ENCODE data around the gene TSHZ1.

The TSHZ1 gene

DNA sequence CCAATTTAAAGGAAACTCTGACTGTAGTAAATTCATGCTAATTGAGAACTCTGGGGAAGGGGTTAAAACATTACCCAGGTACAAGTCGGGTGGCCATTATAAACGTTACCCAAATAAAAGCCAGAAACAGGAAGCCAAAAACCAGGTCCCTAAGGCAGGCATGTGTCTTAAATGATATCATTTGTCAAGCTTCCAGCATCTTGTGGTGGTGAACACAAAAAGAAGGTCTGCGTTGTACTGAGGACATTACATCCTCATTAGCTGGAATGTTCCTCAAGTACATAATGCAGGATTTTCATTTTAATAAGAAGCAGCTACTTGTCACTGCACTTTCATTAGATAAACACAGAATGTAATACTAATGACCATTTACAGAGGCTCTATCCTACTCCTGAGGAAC, 12.6 kb upstream of the TSHZ1 start:
- Histone ChIP-seq H3K36me3 (ENCODE audit: insufficient read depth, low read length) (no peaks in the 10 kb centered on the region), H3K4me1 (ENCODE audit: insufficient read depth, low read length, severe bottlenecking) (no peaks in the 10 kb centered on the region), H3K4me2 (ENCODE audit: low read length) (no peak overlapping the region), H3K79me2 (ENCODE audit: insufficient read depth, low read length) (no peaks in the 10 kb centered on the region), H4K20me1 (ENCODE audit: insufficient read depth, low read length) (no peaks in the 10 kb centered on the region), H2AFZ (ENCODE audit: low read length) (no peak overlapping the region), H3K4me3 (ENCODE audit: low read depth, low read length, poor library complexity, severe bottlenecking) (no peak overlapping the region), H3K9ac (ENCODE audit: low read length) (no peak overlapping the region), H3K9me2 (ENCODE audit: low read depth, low read length) (no peaks in the 10 kb centered on the region), H3K27me3 (ENCODE audit: insufficient read depth, low read length) (no peaks in the 10 kb centered on the region), H3K9me3 (ENCODE audit: low read length) (no peaks in the 10 kb centered on the region), H3K27ac (ENCODE audit: low read depth, low read length, poor library complexity, severe bottlenecking) (no peak overlapping the region), H3F3A (ENCODE audit: insufficient read depth, low read length) (no peaks in the 10 kb centered on the region)
- TF ChIP-seq EZH2 (IDR thresholded peaks at IDR 0.05; ENCODE audit: borderline replicate concordance, low read length): no peak
- TF ChIP-seq, protein P1, sequence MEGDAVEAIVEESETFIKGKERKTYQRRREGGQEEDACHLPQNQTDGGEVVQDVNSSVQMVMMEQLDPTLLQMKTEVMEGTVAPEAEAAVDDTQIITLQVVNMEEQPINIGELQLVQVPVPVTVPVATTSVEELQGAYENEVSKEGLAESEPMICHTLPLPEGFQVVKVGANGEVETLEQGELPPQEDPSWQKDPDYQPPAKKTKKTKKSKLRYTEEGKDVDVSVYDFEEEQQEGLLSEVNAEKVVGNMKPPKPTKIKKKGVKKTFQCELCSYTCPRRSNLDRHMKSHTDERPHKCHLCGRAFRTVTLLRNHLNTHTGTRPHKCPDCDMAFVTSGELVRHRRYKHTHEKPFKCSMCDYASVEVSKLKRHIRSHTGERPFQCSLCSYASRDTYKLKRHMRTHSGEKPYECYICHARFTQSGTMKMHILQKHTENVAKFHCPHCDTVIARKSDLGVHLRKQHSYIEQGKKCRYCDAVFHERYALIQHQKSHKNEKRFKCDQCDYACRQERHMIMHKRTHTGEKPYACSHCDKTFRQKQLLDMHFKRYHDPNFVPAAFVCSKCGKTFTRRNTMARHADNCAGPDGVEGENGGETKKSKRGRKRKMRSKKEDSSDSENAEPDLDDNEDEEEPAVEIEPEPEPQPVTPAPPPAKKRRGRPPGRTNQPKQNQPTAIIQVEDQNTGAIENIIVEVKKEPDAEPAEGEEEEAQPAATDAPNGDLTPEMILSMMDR (IDR thresholded peaks at IDR 0.05; ENCODE audit: low read length): no peak

- H3K4me1 ChIP-seq (ENCODE audit: insufficient read depth, low read length, severe bottlenecking): no peaks in the 10 kb centered on the region
- H3K79me2 ChIP-seq (ENCODE audit: insufficient read depth, low read length): no peaks in the 10 kb centered on the region
- no peaks in the 10 kb centered on the region for H3F3A ChIP-seq (ENCODE audit: insufficient read depth, low read length)
- no peak overlapping the region for H3K4me2 ChIP-seq (ENCODE audit: low read length)
- no peaks in the 10 kb centered on the region for H3K27me3 ChIP-seq (ENCODE audit: insufficient read depth, low read length)
- H3K4me3 ChIP-seq (ENCODE audit: low read depth, low read length, poor library complexity, severe bottlenecking): no peak overlapping the region
- no peaks in the 10 kb centered on the region for H4K20me1 ChIP-seq (ENCODE audit: insufficient read depth, low read length)
- no peak overlapping the region for H3K9ac ChIP-seq (ENCODE audit: low read length)
- no peaks in the 10 kb centered on the region for H3K9me3 ChIP-seq (ENCODE audit: low read length)
- no peaks in the 10 kb centered on the region for H3K9me2 ChIP-seq (ENCODE audit: low read depth, low read length)
- no peaks in the 10 kb centered on the region for H3K36me3 ChIP-seq (ENCODE audit: insufficient read depth, low read length)
- no peak overlapping the region for H2AFZ ChIP-seq (ENCODE audit: low read length)
- no peak for TF ChIP-seq EZH2 (IDR thresholded peaks at IDR 0.05; ENCODE audit: borderline replicate concordance, low read length)
- TF ChIP-seq, protein P1 (IDR thresholded peaks at IDR 0.05; ENCODE audit: low read length): no peak
- H3K27ac ChIP-seq (ENCODE audit: low read depth, low read length, poor library complexity, severe bottlenecking): no peak overlapping the region
Measured at GRCh38 chr18:75199327-75199726, 11.3 kb upstream of the TSHZ1 start.

DNA sequence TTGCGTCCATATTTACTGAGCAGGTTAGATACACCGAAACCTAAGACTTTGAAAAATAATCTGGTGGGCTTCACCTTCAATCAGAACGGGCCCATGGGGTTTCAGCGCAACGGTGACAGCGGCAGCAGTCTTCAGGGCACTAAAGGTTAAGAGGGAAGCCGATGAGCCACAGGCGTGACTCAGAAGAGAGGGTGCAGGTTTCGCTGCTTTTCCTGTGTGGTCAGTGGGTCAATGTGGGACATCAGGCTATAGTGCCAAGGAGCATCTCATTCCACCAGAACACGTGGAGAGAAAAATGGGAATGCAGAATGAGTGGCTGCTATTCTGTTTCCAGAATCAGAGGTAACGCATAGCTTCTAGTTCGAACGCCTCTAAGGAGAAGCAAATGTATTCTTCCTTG, 10.5 kb upstream of the TSHZ1 start:
- Histone ChIP-seq H3K4me2 (ENCODE audit: low read length) (no peak overlapping the region), H3K36me3 (ENCODE audit: insufficient read depth, low read length) (no peaks in the 10 kb centered on the region), H4K20me1 (ENCODE audit: insufficient read depth, low read length) (no peaks in the 10 kb centered on the region), H3K27me3 (ENCODE audit: insufficient read depth, low read length) (no peaks in the 10 kb centered on the region), H3F3A (ENCODE audit: insufficient read depth, low read length) (no peaks in the 10 kb centered on the region), H3K79me2 (ENCODE audit: insufficient read depth, low read length) (no peaks in the 10 kb centered on the region), H3K9me3 (ENCODE audit: low read length) (no peaks in the 10 kb centered on the region), H3K4me3 (ENCODE audit: low read depth, low read length, poor library complexity, severe bottlenecking) (no peak overlapping the region), H2AFZ (ENCODE audit: low read length) (no peak overlapping the region), H3K9me2 (ENCODE audit: low read depth, low read length) (no peaks in the 10 kb centered on the region), H3K27ac (ENCODE audit: low read depth, low read length, poor library complexity, severe bottlenecking) (no peak overlapping the region), H3K9ac (ENCODE audit: low read length) (no peak overlapping the region), H3K4me1 (ENCODE audit: insufficient read depth, low read length, severe bottlenecking) (no peaks in the 10 kb centered on the region)
- TF ChIP-seq EZH2 (IDR thresholded peaks at IDR 0.05; ENCODE audit: borderline replicate concordance, low read length): no peak

DNA sequence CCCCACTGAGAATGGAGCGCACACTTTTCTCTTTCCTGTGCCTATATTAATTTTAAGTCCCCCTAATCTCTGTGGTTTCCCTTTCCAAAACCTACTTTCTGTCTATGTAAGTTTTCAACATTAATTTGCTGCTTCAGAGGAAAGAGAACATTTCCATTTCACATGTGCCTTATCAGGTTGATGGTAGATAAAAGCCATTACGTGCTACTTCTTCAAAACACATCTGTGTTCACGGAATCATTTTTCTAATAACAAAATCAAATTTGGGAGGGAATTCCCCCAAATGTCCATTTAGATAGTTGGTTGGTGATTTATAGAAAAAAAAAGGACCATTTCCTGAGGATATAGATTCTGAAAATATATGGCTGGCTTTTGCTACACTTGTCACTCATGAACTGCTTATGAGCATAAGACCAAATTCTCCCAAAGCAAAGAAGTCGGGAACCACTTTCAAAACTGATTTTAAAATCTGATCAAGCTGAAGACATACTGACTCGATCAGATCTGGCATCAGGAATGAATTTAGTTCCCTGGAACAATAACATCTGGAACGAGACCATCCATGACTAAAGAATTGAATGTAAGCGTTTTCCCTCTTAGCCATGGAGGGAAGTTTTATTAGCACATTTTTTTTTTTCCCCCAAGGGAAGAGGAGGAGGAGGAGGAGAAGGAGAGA, 9.9 kb upstream of the TSHZ1 start:
- H3K4me2 ChIP-seq (ENCODE audit: low read length): no peak overlapping the region
- no peaks in the 10 kb centered on the region for H3K4me1 ChIP-seq (ENCODE audit: insufficient read depth, low read length, severe bottlenecking)
- no peak overlapping the region for H3K4me3 ChIP-seq (ENCODE audit: low read depth, low read length, poor library complexity, severe bottlenecking)
- no peaks in the 10 kb centered on the region for H3F3A ChIP-seq (ENCODE audit: insufficient read depth, low read length)
- H3K36me3 ChIP-seq (ENCODE audit: insufficient read depth, low read length): no peaks in the 10 kb centered on the region
- H3K9me2 ChIP-seq (ENCODE audit: low read depth, low read length): no peaks in the 10 kb centered on the region
- no peaks in the 10 kb centered on the region for H3K79me2 ChIP-seq (ENCODE audit: insufficient read depth, low read length)
- TF ChIP-seq EZH2 (IDR thresholded peaks at IDR 0.05; ENCODE audit: borderline replicate concordance, low read length): no peak
- TF ChIP-seq, protein P1 (IDR thresholded peaks at IDR 0.05; ENCODE audit: low read length): no peak
- no peak overlapping the region for H3K27ac ChIP-seq (ENCODE audit: low read depth, low read length, poor library complexity, severe bottlenecking)
- H3K27me3 ChIP-seq (ENCODE audit: insufficient read depth, low read length): no peaks in the 10 kb centered on the region
- H4K20me1 ChIP-seq (ENCODE audit: insufficient read depth, low read length): no peaks in the 10 kb centered on the region
- no peak overlapping the region for H3K9ac ChIP-seq (ENCODE audit: low read length)
- H3K9me3 ChIP-seq (ENCODE audit: low read length): no peaks in the 10 kb centered on the region
- no peak overlapping the region for H2AFZ ChIP-seq (ENCODE audit: low read length)
